GM21515 (cell line): ENCODE results near the gene FOXJ3.

Experiments
- ATAC-seq: cut with Tn5 transposase; IDR thresholded peaks from one replicate; pipeline ENCODE4 v1.9.1; 2021; ENCODE audit not compliant: unreplicated experiment

Gene FOXJ3

DNA sequence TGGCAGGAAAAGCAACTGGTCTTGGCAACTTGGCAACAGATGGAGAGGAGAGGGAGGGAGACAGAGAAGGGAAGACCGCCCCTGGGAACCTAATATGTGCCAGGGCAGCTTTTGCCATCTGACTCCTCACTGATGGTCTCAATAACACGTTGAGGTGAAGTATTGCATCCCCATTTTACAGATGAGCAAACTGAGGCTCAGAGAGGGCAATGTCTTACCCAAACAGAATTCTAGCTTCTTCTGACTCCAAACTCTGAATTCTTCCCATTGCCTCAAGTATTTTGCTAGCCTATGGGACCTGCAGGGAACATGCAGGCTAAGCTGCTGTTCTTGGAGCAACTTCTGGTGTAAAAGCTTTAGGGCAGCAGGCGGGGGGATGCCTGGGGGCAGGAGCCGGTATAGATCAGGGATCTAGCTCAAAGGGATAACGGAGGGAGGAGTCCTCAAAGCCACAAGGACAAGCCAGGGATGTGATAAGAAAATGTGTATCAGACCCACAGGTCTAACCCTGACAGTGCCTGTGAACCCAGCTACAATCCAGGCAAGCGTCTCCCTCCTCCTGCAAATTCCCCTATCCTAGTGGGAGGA lies 163.3 kb downstream of the FOXJ3 start:
- no peak for ATAC-seq

GRCh38 chr1:42170779-42171621 lies 164.0 kb downstream of the FOXJ3 start:
- no peak for ATAC-seq

- ATAC-seq, result no peak
Measured at GRCh38 chr1:42168763-42169162, 166.3 kb downstream of the FOXJ3 start.

GRCh38 chr1:42168391-42168670 lies 166.7 kb downstream of the FOXJ3 start:
- ATAC-seq, result no peak

DNA sequence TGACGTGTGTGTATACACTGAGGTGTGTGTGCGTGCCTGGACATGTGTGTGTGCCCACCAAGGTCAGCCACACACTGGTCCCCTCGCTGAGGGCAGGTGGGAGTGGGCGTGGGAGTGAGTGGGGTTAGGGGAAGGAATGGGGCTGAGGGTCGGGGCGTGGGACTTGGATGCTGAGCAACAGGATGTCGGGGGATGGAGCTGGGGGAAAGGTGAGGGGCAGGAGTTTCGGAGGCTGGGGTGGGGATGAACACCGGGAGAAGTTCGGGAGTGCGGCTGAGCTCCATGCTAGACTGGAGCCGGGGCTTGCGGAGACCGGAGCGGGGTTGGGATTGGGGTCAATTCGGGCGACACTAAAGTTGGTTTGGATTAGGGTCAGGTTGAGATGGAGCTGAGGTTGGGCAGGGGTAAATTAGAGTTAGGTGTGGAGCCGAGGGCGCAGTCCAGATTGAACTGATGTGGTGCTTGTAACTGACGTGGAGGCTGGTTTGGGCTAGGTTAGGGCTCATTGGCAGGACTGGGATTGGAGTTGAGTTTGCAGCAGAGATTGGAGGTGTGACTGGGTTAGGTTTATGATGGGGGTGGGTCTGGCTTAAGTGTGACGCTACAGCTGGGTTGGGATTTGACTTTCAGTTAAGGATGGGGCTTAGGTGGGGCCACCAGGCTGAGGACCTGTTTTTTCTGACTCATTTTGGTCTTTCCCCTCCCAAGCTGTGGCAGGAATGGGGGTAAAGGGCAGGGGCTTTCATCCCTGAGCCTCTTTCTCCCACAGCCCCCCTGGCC lies 167.2 kb downstream of the FOXJ3 start:
- ATAC-seq, result no peak

GRCh38 chr1:42165511-42166210 lies 169.4 kb downstream of the FOXJ3 start:
- no peak for ATAC-seq

DNA sequence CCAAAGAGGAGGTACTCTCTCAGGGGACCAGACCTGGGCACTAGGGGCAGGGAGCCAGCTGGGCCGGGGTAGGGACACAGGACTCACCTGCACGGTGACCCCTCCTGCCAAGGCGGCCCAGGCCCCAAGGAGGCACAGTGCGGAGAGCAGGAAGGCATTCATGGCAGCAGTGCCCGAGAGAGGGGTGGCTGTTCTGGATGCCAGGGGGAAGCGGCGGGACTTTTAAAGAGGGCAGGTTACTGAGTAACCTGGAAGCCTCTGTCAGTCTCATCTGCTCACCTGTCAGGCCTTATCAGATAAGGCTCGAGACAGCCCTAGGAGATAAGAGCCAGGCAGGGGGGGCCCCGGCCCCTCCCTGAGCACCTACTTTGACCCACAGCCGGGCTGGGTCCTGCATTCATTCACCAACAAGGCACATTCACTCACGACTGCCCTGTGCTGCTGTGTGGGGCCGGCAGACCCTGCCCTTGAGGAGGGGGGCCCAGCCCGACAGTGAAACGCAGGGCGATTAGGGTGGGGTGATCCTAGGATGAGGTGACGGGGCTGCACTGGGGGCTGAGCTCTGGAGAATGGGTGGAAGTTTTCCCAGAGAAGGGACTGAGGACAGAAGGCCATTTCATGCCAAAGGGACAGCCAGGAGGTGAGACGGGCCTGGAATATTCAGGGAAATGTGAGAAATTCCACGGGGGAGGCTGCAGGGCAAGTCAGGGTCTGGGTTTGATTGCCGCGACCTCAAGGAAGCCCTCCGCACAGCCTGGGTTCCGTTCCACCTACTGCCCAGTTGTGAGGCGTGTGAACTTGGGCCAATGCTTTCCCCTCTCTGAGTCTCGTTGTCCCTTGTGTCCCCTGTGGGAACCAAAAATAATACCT lies 170.2 kb downstream of the FOXJ3 start, which contains the start of gene GUCA2A:
Gene GUCA2A, minus strand, starts transcription at position 195 of the 870 bp plus-strand sequence. Its CDS starts 33 bp downstream, at position 162.
- ATAC-seq, result no peak

GRCh38 chr1:42163536-42164503 lies 171.2 kb downstream of the FOXJ3 start:
- no peak for ATAC-seq

DNA sequence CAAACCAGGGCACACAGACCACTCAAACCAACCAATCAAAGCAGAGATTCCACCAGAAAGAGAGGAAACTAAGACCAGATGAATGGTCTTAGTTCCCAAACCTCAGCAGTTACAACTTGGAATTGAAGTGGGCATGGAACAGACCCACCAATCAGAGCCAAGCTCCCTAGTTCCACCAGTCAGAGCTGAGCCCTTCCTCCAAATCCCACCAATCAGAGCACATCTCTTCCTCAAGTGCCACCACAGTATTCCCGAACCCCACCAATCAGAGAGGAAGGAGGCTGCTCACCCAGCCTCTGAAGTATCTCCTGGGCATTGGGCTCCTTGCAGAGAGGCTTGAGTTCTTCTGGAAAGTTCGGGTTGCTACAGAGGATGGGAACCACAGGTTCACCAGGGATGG lies 171.9 kb downstream of the FOXJ3 start:
- no peak for ATAC-seq

- no peak for ATAC-seq
Measured at GRCh38 chr1:42162181-42162580, 172.9 kb downstream of the FOXJ3 start.

DNA sequence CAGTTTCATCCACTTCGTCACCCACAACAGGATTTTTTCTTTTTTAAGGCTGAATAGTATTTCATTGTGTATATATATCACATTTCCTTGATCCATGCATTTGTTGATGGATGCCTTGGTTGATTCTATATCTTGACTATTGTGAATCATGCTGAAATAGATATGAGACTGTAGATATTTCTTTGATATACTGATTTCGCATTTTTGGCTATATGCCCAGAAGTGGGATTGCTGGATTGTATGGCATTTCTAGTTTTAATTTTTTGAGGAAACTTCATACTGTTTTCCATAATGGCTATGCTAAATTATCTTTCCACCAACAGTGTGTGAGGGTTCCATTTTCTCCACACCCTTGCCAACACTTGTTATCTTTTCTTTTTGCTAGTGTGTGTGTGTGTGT lies 176.8 kb downstream of the FOXJ3 start:
- no peak for ATAC-seq

- ATAC-seq, result no peak
Measured at GRCh38 chr1:42157667-42158066, 177.4 kb downstream of the FOXJ3 start.

GRCh38 chr1:42155362-42155761 lies 179.7 kb downstream of the FOXJ3 start:
- no peak for ATAC-seq

DNA sequence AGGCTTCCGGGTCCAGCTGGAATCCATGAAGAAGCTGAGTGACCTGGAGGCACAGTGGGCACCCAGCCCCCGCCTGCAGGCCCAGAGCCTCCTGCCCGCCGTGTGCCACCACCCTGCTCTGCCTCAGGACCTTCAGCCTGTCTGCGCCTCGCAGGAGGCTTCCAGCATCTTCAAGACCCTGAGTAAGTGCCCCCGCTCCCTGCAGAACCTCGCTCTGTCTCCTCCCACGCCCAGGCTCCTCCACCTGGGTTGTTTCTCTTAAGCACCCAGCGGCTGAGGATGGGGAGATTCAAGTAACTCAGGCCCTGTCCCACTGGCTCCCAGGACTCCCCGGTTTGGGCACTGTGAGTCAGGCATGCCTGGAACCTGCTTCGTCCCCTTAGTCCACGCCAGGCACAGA lies 180.3 kb downstream of the FOXJ3 start:
- ATAC-seq, result no peak

- no peak for ATAC-seq
Measured at GRCh38 chr1:42153624-42154023, 181.4 kb downstream of the FOXJ3 start.

- ATAC-seq, result no peak
Measured at GRCh38 chr1:42152907-42153600, 182.0 kb downstream of the FOXJ3 start, which contains the start of gene GUCA2B. Gene GUCA2B (plus strand): TSS chr1:42153410. CDS start chr1:42153451, 41 bp downstream.

DNA sequence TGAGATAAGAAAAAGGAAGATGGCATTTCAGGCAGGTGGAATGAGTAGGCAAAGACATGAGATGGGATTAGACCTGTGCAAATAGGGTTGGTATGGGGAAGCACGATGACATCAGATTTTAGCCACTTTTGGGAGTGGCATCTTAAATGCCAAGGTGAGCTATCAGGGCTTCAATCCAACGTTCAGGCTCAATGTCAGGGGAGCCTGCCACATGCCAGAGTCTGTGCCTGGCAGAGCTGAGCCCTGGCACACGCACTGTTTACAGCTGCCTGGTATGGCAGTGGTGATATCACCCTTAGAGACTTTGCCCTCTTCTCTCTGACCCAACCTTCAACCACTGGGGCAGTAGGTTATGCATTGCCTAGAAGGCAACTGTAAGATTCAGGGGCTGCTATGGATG lies 182.9 kb downstream of the FOXJ3 start:
- ATAC-seq, result no peak

DNA sequence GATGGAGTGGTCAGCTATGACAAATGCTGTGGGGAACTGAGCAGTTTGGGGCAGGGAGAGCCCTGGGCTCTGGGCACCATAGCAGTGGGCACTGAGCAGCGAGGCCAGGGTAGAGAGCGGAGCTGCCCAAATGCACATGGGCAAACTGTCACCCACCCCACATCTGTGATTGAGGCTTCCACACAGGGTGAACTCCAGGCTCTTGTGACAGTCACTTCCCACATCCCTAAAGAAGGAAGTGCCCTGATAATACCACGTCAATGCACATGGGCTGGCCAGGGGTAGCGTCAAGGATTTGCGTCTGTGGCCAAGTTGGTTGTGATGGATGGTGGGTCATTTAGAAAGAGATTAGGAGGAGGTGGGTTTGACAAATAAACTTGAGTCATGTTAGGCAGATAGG lies 184.4 kb downstream of the FOXJ3 start:
- ATAC-seq, result no peak

DNA sequence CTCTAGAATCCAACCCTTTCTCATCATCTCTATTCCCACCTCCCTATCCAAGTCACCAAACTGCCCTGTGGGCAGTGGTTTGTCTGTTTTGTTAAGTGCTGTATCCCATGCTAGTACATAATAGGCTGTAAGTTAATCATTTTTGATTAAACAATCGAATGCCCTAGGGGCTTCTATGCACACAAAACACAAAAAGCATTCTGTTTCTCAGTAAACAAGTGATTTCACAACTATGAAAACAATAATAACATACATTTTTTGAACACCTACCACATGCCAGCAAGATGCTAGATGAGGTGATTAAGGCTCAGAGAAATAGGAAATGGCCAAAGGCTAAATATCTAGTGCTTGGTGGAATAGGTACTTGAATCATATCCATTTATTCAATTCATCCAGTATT lies 186.9 kb downstream of the FOXJ3 start:
- ATAC-seq, result no peak
